Esophagus squamous epithelium (tissue), 4 donors: ENCODE measurements around the gene PSG1.
"Not testable (repeated sequence)": the region's sequence is repeated elsewhere in the genome, so short reads cannot be mapped to it uniquely, and the experiment has no call there.

Source experiments
- POLR2A ChIP-seq, 4 donors: fragments of 450-650 bp; IDR thresholded peaks; one replicate each; pipeline ENCODE4 v1.6.1; 2017; ENCODE audit warnings: antibody characterized with exemption in 4 of 4, mild to moderate bottlenecking in 4 of 4, moderate library complexity in 3 of 4
- TF ChIP-seq, protein P1 (sequence below), 6 experiments: fragments of 450-650 bp in 4 of 6; fragments of 200-600 bp in 2 of 6; sonication (generic) in 2 of 6; IDR thresholded peaks; one replicate each; pipeline ENCODE4 v1.5.1; 2016 to 2019; ENCODE audit warnings: antibody characterized with exemption in 6 of 6, mild to moderate bottlenecking in 4 of 6, moderate library complexity in 4 of 6

- TF ChIP-seq POLR2A (IDR thresholded peaks at IDR 0.05): not testable (repeated sequence)
- TF ChIP-seq, protein P1, sequence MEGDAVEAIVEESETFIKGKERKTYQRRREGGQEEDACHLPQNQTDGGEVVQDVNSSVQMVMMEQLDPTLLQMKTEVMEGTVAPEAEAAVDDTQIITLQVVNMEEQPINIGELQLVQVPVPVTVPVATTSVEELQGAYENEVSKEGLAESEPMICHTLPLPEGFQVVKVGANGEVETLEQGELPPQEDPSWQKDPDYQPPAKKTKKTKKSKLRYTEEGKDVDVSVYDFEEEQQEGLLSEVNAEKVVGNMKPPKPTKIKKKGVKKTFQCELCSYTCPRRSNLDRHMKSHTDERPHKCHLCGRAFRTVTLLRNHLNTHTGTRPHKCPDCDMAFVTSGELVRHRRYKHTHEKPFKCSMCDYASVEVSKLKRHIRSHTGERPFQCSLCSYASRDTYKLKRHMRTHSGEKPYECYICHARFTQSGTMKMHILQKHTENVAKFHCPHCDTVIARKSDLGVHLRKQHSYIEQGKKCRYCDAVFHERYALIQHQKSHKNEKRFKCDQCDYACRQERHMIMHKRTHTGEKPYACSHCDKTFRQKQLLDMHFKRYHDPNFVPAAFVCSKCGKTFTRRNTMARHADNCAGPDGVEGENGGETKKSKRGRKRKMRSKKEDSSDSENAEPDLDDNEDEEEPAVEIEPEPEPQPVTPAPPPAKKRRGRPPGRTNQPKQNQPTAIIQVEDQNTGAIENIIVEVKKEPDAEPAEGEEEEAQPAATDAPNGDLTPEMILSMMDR (IDR thresholded peaks at IDR 0.05): not testable (repeated sequence)
Observed at GRCh38 chr19:42874901-42875813, 4.4 kb downstream of the PSG1 start.
